ENCODE measurements around the gene DDX25. TPM values are rescaled to one million over a fixed set of nuclear protein-coding genes. Genes with fewer than 3 reads are reported as not detected.

The DDX25 gene
- total and polyA plus RNA-seq, 2 of the 13 experiments (the other 11 are each of a cell fraction or from before 2014, with no cell fraction given), result 0.17 to 0.29 TPM

GRCh38 chr11:125968354-125968753 lies 64.0 kb downstream of the DDX25 start (continued):
- TF ChIP-seq EP300 (IDR thresholded peaks at IDR 0.05; ENCODE audit: low read depth in 2 of 2, low read length in 2 of 2), result peak in 1 of 2 experiments; percentile 36; a peak in 1 of 4 replicates
- no peak for TF ChIP-seq EP300 (CRISPR knock-in tag; IDR thresholded peaks at IDR 0.05; ENCODE audit: borderline replicate concordance)
- no peak for TF ChIP-seq IRF1 (CRISPR knock-in tag; IDR thresholded peaks at IDR 0.05; ENCODE audit: low read depth)
- TF ChIP-seq DZIP1 (CRISPR knock-in tag; IDR thresholded peaks at IDR 0.05), result no peak
- TF ChIP-seq KDM5B (CRISPR knock-in tag; IDR thresholded peaks at IDR 0.05; ENCODE audit: borderline replicate concordance), result no peak
- TF ChIP-seq ZNF878 (CRISPR knock-in tag; IDR thresholded peaks at IDR 0.05), result no peak
- TF ChIP-seq RFXANK (CRISPR knock-in tag; IDR thresholded peaks at IDR 0.05), result no peak
- TF ChIP-seq THAP11 (CRISPR knock-in tag; IDR thresholded peaks at IDR 0.05), result no peak; the same call in 1 of the 2 replicates
- peak; percentile 35 for TF ChIP-seq FOXA1 (IDR thresholded peaks at IDR 0.05)
- peak; percentile 71 for TF ChIP-seq FOXA1 (CRISPR knock-in tag; IDR thresholded peaks at IDR 0.05)
- TF ChIP-seq MLLT10 (CRISPR knock-in tag; IDR thresholded peaks at IDR 0.05), result no peak
- peak; percentile 52 for TF ChIP-seq MED1 (CRISPR knock-in tag; IDR thresholded peaks at IDR 0.05)
- TF ChIP-seq, protein P1, sequence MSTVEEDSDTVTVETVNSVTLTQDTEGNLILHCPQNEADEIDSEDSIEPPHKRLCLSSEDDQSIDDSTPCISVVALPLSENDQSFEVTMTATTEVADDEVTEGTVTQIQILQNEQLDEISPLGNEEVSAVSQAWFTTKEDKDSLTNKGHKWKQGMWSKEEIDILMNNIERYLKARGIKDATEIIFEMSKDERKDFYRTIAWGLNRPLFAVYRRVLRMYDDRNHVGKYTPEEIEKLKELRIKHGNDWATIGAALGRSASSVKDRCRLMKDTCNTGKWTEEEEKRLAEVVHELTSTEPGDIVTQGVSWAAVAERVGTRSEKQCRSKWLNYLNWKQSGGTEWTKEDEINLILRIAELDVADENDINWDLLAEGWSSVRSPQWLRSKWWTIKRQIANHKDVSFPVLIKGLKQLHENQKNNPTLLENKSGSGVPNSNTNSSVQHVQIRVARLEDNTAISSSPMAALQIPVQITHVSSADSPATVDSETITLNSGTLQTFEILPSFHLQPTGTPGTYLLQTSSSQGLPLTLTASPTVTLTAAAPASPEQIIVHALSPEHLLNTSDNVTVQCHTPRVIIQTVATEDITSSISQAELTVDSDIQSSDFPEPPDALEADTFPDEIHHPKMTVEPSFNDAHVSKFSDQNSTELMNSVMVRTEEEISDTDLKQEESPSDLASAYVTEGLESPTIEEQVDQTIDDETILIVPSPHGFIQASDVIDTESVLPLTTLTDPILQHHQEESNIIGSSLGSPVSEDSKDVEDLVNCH (CRISPR knock-in tag; IDR thresholded peaks at IDR 0.05), result no peak
- TF ChIP-seq ZNF331 (CRISPR knock-in tag; IDR thresholded peaks at IDR 0.05), result no peak
- no peak for TF ChIP-seq RAD21 (CRISPR knock-in tag; IDR thresholded peaks at IDR 0.05)
- TF ChIP-seq ZNF563 (CRISPR knock-in tag; IDR thresholded peaks at IDR 0.05), result no peak
- peak; percentile 55; the same call in 1 of the 2 replicates for TF ChIP-seq ELF3 (CRISPR knock-in tag; IDR thresholded peaks at IDR 0.05)
- no peak for TF ChIP-seq ZC3H4 (CRISPR knock-in tag; IDR thresholded peaks at IDR 0.05; ENCODE audit: borderline replicate concordance)
- TF ChIP-seq HNF1A (IDR thresholded peaks at IDR 0.05; ENCODE audit: low read depth), result no peak
- no peak for TF ChIP-seq HNF1A (CRISPR knock-in tag; IDR thresholded peaks at IDR 0.05; ENCODE audit: borderline replicate concordance)
- no peak for TF ChIP-seq GABPB1 (CRISPR knock-in tag; IDR thresholded peaks at IDR 0.05)
- TF ChIP-seq ARNT (IDR thresholded peaks at IDR 0.05), result no peak
- TF ChIP-seq ZFX (CRISPR knock-in tag; IDR thresholded peaks at IDR 0.05; ENCODE audit: low read depth), result no peak
- no peak for TF ChIP-seq KDM5A (IDR thresholded peaks at IDR 0.05; ENCODE audit: borderline replicate concordance, low read length)
